Measurements from ENCODE around the gene TMEM201.

TMEM201 gene

DNA sequence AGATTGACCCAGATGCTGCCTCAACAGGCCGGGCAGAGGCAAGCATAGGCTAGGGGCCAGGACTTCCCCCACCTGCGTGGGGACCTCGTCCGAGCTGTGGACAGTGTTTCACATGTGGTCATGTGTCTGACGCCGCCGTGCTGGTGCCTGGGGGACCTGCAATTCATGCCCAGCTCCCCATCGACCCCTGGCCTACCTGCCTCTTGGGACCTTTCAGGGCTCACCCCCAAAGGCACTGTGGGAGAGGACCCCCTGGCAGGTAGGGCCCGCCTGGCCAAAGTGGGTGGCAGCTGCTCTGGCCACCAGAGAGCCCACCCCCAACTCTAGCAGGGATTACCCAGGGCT lies 4.4 kb downstream of the TMEM201 start (continued):
- TF ChIP-seq ZNF16 (tag by site-specific recombination; IDR thresholded peaks at IDR 0.05; ENCODE audit: low read depth) (no peak), ZNF23 (tag by site-specific recombination; IDR thresholded peaks at IDR 0.05; ENCODE audit: borderline replicate concordance) (no peak), ZNF600 (tag by site-specific recombination; IDR thresholded peaks at IDR 0.05) (no peak), ZBTB20 (tag by site-specific recombination; IDR thresholded peaks at IDR 0.05) (0 out of 2 replicates have a peak, but pooled peaks have one; percentile 41), MYNN (tag by site-specific recombination; IDR thresholded peaks at IDR 0.05; ENCODE audit: borderline replicate concordance) (no peak), SP3 (tag by site-specific recombination; IDR thresholded peaks at IDR 0.05) (no peak), ZNF670 (tag by site-specific recombination; IDR thresholded peaks at IDR 0.05; ENCODE audit: low read depth) (no peak), ZNF362 (tag by site-specific recombination; IDR thresholded peaks at IDR 0.05) (no peak), ZNF404 (tag by site-specific recombination; IDR thresholded peaks at IDR 0.05) (no peak), ZNF791 (tag by site-specific recombination; IDR thresholded peaks at IDR 0.05) (no peak), ZNF24 (tag by site-specific recombination; IDR thresholded peaks at IDR 0.05) (no peak)

- CTCF ChIA-PET = interaction anchor here (0.6 to 0.7 kb wide), 2 partner anchors 12 to 1364 kb away, joined by 3 read pairs; no protein-coding TSS in a partner anchor
- H3K9me3 ChIP-seq (ENCODE audit: control insufficient read depth, insufficient read depth, low read depth, low read length) = no peaks in the 10 kb centered on the region
- no peak overlapping the region for H3K4me3 ChIP-seq (ENCODE audit: low read depth, low read length)
- no peak overlapping the region for H3K27ac ChIP-seq (ENCODE audit: extremely low read depth, low read depth, low read length)
- peaks cover 12% of the 10 kb centered on the region for H3K4me1 ChIP-seq (ENCODE audit: control insufficient read depth, insufficient read depth, low read length)
- H3K36me3 ChIP-seq (ENCODE audit: control insufficient read depth in 2 of 2, insufficient read depth in 1 of 2, low read length in 2 of 2) = peaks cover 2 to 61% of the 10 kb centered on the region in 2 experiments; a peak in 2 of 3 replicates
- POLR2A ChIA-PET = interaction anchor here (0.6 kb wide), 1 partner anchor 24 kb away, joined by 3 read pairs; no protein-coding TSS in a partner anchor
- TF ChIP-seq ZNF48 (tag by site-specific recombination; IDR thresholded peaks at IDR 0.05) = no peak
- TF ChIP-seq ZNF324 (tag by site-specific recombination; IDR thresholded peaks at IDR 0.05) = no peak
- peak; percentile 83 for TF ChIP-seq KLF9 (tag by site-specific recombination; IDR thresholded peaks at IDR 0.05; ENCODE audit: low read depth)
- no peak for TF ChIP-seq ZNF433 (tag by site-specific recombination; IDR thresholded peaks at IDR 0.05; ENCODE audit: low read depth)
- no peak for TF ChIP-seq FEZF1 (tag by site-specific recombination; IDR thresholded peaks at IDR 0.05)
- no peak for TF ChIP-seq ZNF830 (tag by site-specific recombination; IDR thresholded peaks at IDR 0.05; ENCODE audit: low read depth)
- TF ChIP-seq, protein P1, sequence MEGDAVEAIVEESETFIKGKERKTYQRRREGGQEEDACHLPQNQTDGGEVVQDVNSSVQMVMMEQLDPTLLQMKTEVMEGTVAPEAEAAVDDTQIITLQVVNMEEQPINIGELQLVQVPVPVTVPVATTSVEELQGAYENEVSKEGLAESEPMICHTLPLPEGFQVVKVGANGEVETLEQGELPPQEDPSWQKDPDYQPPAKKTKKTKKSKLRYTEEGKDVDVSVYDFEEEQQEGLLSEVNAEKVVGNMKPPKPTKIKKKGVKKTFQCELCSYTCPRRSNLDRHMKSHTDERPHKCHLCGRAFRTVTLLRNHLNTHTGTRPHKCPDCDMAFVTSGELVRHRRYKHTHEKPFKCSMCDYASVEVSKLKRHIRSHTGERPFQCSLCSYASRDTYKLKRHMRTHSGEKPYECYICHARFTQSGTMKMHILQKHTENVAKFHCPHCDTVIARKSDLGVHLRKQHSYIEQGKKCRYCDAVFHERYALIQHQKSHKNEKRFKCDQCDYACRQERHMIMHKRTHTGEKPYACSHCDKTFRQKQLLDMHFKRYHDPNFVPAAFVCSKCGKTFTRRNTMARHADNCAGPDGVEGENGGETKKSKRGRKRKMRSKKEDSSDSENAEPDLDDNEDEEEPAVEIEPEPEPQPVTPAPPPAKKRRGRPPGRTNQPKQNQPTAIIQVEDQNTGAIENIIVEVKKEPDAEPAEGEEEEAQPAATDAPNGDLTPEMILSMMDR (tag by site-specific recombination; IDR thresholded peaks at IDR 0.05) = no peak
- TF ChIP-seq HOXC10 (CRISPR knock-in tag; IDR thresholded peaks at IDR 0.05) = no peak
- no peak for TF ChIP-seq ZNF529 (tag by site-specific recombination; IDR thresholded peaks at IDR 0.05; ENCODE audit: insufficient replicate concordance)
- no peak for TF ChIP-seq ZNF184 (tag by site-specific recombination; IDR thresholded peaks at IDR 0.05)
- no peak for TF ChIP-seq ZNF660 (tag by site-specific recombination; IDR thresholded peaks at IDR 0.05)
- TF ChIP-seq ZNF423 (tag by site-specific recombination; IDR thresholded peaks at IDR 0.05) = 0 out of 2 replicates have a peak, but pooled peaks have one; percentile 3
- TF ChIP-seq HOXA7 (CRISPR knock-in tag; IDR thresholded peaks at IDR 0.05; ENCODE audit: borderline replicate concordance) = no peak
- TF ChIP-seq ZNF157 (tag by site-specific recombination; IDR thresholded peaks at IDR 0.05) = no peak
- no peak for TF ChIP-seq ZNF571 (tag by site-specific recombination; IDR thresholded peaks at IDR 0.05)
- no peak for TF ChIP-seq TRIM28 (IDR thresholded peaks at IDR 0.05; ENCODE audit: borderline replicate concordance, low read length)
- no peak for TF ChIP-seq ZNF768 (tag by site-specific recombination; IDR thresholded peaks at IDR 0.05)
- no peak for TF ChIP-seq ZNF174 (tag by site-specific recombination; IDR thresholded peaks at IDR 0.05)
- no peak for TF ChIP-seq ZNF248 (tag by site-specific recombination; IDR thresholded peaks at IDR 0.05)
- no peak for TF ChIP-seq ZNF426 (tag by site-specific recombination; IDR thresholded peaks at IDR 0.05)
- no peak for TF ChIP-seq REPIN1 (tag by site-specific recombination; IDR thresholded peaks at IDR 0.05; ENCODE audit: low read depth)
- peak; percentile 64; the same call in 1 of the 2 replicates for TF ChIP-seq OSR2 (tag by site-specific recombination; IDR thresholded peaks at IDR 0.05)
- peak; percentile 41 for TF ChIP-seq ZBTB17 (tag by site-specific recombination; IDR thresholded peaks at IDR 0.05)
- TF ChIP-seq ZNF777 (tag by site-specific recombination; IDR thresholded peaks at IDR 0.05; ENCODE audit: borderline replicate concordance) = no peak
Measured at GRCh38 chr1:9593492-9594465, 5.1 kb downstream of the TMEM201 start.
